SK-N-MC (cell line): ENCODE data around the gene RASGRP1.

Experiments
- DNase-seq: peaks from one replicate; pipeline ENCODE4 v3.0.0-alpha.2; 2011; ENCODE audit warnings: low read depth, low spot score
- H3K27ac ChIP-seq: fragments of 200-600 bp; sonication (generic); 2 replicates; pipeline ENCODE4 v1.5.1; 2016; ENCODE audit warnings: mixed run types
- H3K36me3 ChIP-seq: fragments of 200-600 bp; sonication (generic); 2 replicates; pipeline ENCODE4 v1.6.1; 2017; ENCODE audit warnings: antibody characterized with exemption, low read length, mixed read lengths; ENCODE audit not compliant: insufficient read depth
- H3K4me3 ChIP-seq: fragments of 200-600 bp; sonication (generic); 2 replicates; pipeline ENCODE4 v1.5.1; 2016
- H3K9ac ChIP-seq: fragments of 200-600 bp; sonication (generic); 2 replicates; pipeline ENCODE4 v1.8.0; 2017; ENCODE audit warnings: mixed run types, mixed read lengths; ENCODE audit not compliant: insufficient read length
- H3K9me3 ChIP-seq: fragments of 200-600 bp; sonication (generic); 2 replicates; pipeline ENCODE4 v1.6.1; 2017; ENCODE audit warnings: low read depth, mild to moderate bottlenecking, antibody characterized with exemption, low read length, moderate library complexity, mixed read lengths
- EZH2 ChIP-seq: fragments of 200-600 bp; sonication (generic); IDR thresholded peaks from one replicate; pipeline ENCODE4 v1.6.1; 2017; ENCODE audit warnings: antibody characterized with exemption
- FOXP2 ChIP-seq: optimal IDR thresholded peaks from 2 replicates; pipeline ENCODE3; 2011; ENCODE audit warnings: mild to moderate bottlenecking, moderate library complexity; ENCODE audit not compliant: insufficient read depth; ENCODE audit errors: extremely low read length, control extremely low read depth
- POLR2AphosphoS5 ChIP-seq: IDR thresholded peaks from 2 replicates; pipeline ENCODE4 v1.6.1; 2012; ENCODE audit warnings: mild to moderate bottlenecking, low read depth, low read length, borderline replicate concordance

Gene RASGRP1

GRCh38 chr15:38535491-38536200 lies 29.0 kb downstream of the RASGRP1 start:
- Histone ChIP-seq H3K27ac (no peak overlapping the region), H3K4me3 (no peak overlapping the region), H3K9me3 (no peaks in the 10 kb centered on the region), H3K9ac (no peak overlapping the region), H3K36me3 (no peaks in the 10 kb centered on the region)
- no peak for DNase-seq
- no peak for TF ChIP-seq EZH2
- no peak for TF ChIP-seq POLR2AphosphoS5
- no peak for TF ChIP-seq FOXP2

GRCh38 chr15:38534691-38535090 lies 29.9 kb downstream of the RASGRP1 start:
- H3K9ac ChIP-seq, result no peak overlapping the region
- no peak for TF ChIP-seq POLR2AphosphoS5
- no peak for TF ChIP-seq EZH2
- TF ChIP-seq FOXP2, result no peak
- DNase-seq, result no peak
- H3K4me3 ChIP-seq, result no peak overlapping the region
- no peak overlapping the region for H3K27ac ChIP-seq
- H3K9me3 ChIP-seq, result no peaks in the 10 kb centered on the region
- H3K36me3 ChIP-seq, result no peaks in the 10 kb centered on the region

GRCh38 chr15:38533926-38534325 lies 30.7 kb downstream of the RASGRP1 start:
- H3K9ac ChIP-seq, result no peak overlapping the region
- H3K27ac ChIP-seq, result no peak overlapping the region
- H3K9me3 ChIP-seq, result no peaks in the 10 kb centered on the region
- no peaks in the 10 kb centered on the region for H3K36me3 ChIP-seq
- H3K4me3 ChIP-seq, result no peak overlapping the region
- no peak for TF ChIP-seq EZH2
- no peak for TF ChIP-seq FOXP2
- DNase-seq, result no peak

GRCh38 chr15:38533416-38533915 lies 31.1 kb downstream of the RASGRP1 start:
- DNase-seq, result no peak
- H3K27ac ChIP-seq, result no peak overlapping the region
- TF ChIP-seq POLR2AphosphoS5 (no peak), FOXP2 (no peak), EZH2 (no peak)
- H3K9me3 ChIP-seq, result no peaks in the 10 kb centered on the region
- H3K9ac ChIP-seq, result no peak overlapping the region
- no peaks in the 10 kb centered on the region for H3K36me3 ChIP-seq
- H3K4me3 ChIP-seq, result no peak overlapping the region

GRCh38 chr15:38532728-38533127 lies 31.9 kb downstream of the RASGRP1 start:
- no peaks in the 10 kb centered on the region for H3K9me3 ChIP-seq
- TF ChIP-seq POLR2AphosphoS5 (no peak), EZH2 (no peak), FOXP2 (no peak)
- no peak overlapping the region for H3K27ac ChIP-seq
- no peak for DNase-seq
- no peak overlapping the region for H3K9ac ChIP-seq
- H3K36me3 ChIP-seq, result no peaks in the 10 kb centered on the region
- no peak overlapping the region for H3K4me3 ChIP-seq

- TF ChIP-seq POLR2AphosphoS5, result no peak
- no peak for TF ChIP-seq FOXP2
- TF ChIP-seq EZH2, result no peak
- no peak for DNase-seq
These were observed 33.1 kb downstream of the RASGRP1 start for GRCh38 chr15:38531509-38531908.

GRCh38 chr15:38530113-38530512 lies 34.5 kb downstream of the RASGRP1 start:
- TF ChIP-seq EZH2 (no peak), POLR2AphosphoS5 (no peak), FOXP2 (no peak)

More at GRCh38 chr15:38531509-38531908, 33.1 kb downstream of the RASGRP1 start:
- Histone ChIP-seq H3K9ac (no peak overlapping the region), H3K27ac (no peak overlapping the region), H3K4me3 (no peak overlapping the region), H3K36me3 (no peaks in the 10 kb centered on the region), H3K9me3 (no peaks in the 10 kb centered on the region)

GRCh38 chr15:38528294-38528693 lies 36.3 kb downstream of the RASGRP1 start:
- no peak overlapping the region for H3K9ac ChIP-seq
- TF ChIP-seq FOXP2 (no peak), POLR2AphosphoS5 (no peak), EZH2 (no peak)
- no peak overlapping the region for H3K27ac ChIP-seq
- H3K4me3 ChIP-seq, result no peak overlapping the region
- no peak for DNase-seq
- no peaks in the 10 kb centered on the region for H3K36me3 ChIP-seq
- H3K9me3 ChIP-seq, result no peaks in the 10 kb centered on the region

More at GRCh38 chr15:38530113-38530512, 34.5 kb downstream of the RASGRP1 start:
- DNase-seq, result no peak
- H3K4me3 ChIP-seq, result no peak overlapping the region
- H3K36me3 ChIP-seq, result no peaks in the 10 kb centered on the region
- no peaks in the 10 kb centered on the region for H3K9me3 ChIP-seq
- H3K9ac ChIP-seq, result no peak overlapping the region
- H3K27ac ChIP-seq, result no peak overlapping the region

- no peak for DNase-seq
- TF ChIP-seq FOXP2 (no peak), POLR2AphosphoS5 (no peak), EZH2 (no peak)
- Histone ChIP-seq H3K9me3 (no peaks in the 10 kb centered on the region), H3K27ac (no peak overlapping the region), H3K9ac (no peak overlapping the region), H3K36me3 (no peaks in the 10 kb centered on the region), H3K4me3 (no peak overlapping the region)
These were observed 38.5 kb downstream of the RASGRP1 start for GRCh38 chr15:38526158-38526557.
